H9 (cell line): Measurements from ENCODE around the gene METTL16. TPM values are rescaled to one million over a fixed set of nuclear protein-coding genes. Genes with fewer than 3 reads are reported as not detected.
A peak's percentile ranks its signal among the peaks of the same experiment; 100 is the strongest.

Source experiments
- DNase-seq: peaks from one replicate; pipeline ENCODE4 v3.0.0-alpha.2; 2017
- H2AFZ ChIP-seq: one replicate; pipeline ENCODE4 v1.6.1; 2013; ENCODE audit warnings: mild to moderate bottlenecking, low read length, control low read depth, moderate library complexity
- H2AK5ac ChIP-seq: 2 replicates; pipeline ENCODE4 v1.6.1; 2013; ENCODE audit warnings: low read length, control low read depth, mixed read lengths; ENCODE audit not compliant: insufficient read length
- H2BK120ac ChIP-seq: one replicate; pipeline ENCODE4 v1.6.1; 2013; ENCODE audit warnings: low read depth, mild to moderate bottlenecking, low read length, control low read depth, inconsistent platforms; ENCODE audit not compliant: poor library complexity, severe bottlenecking
- H2BK12ac ChIP-seq: 2 replicates; pipeline ENCODE4 v1.6.1; 2013; ENCODE audit warnings: low read length, control low read depth, mixed read lengths, low read depth; ENCODE audit not compliant: insufficient read length
- H2BK15ac ChIP-seq: 2 replicates; pipeline ENCODE4 v1.6.1; 2013; ENCODE audit warnings: low read depth, low read length, control low read depth
- H2BK20ac ChIP-seq: one replicate; pipeline ENCODE4 v1.6.1; 2013; ENCODE audit warnings: low read depth, mild to moderate bottlenecking, low read length, control low read depth, inconsistent platforms; ENCODE audit not compliant: poor library complexity, severe bottlenecking
- H2BK5ac ChIP-seq: 2 replicates; pipeline ENCODE4 v1.6.1; 2013; ENCODE audit warnings: low read length, control low read depth, mixed read lengths; ENCODE audit not compliant: insufficient read length
- H3K14ac ChIP-seq: 2 replicates; pipeline ENCODE4 v1.6.1; 2013; ENCODE audit warnings: low read length, control low read depth; ENCODE audit not compliant: insufficient read depth
- H3K18ac ChIP-seq: 2 replicates; pipeline ENCODE4 v1.6.1; 2013; ENCODE audit warnings: low read depth, mild to moderate bottlenecking, mixed read lengths, low read length, control low read depth; ENCODE audit not compliant: insufficient read length
- H3K23ac ChIP-seq: 2 replicates; pipeline ENCODE4 v1.6.1; 2013; ENCODE audit warnings: low read length, control low read depth, mixed read lengths, low read depth; ENCODE audit not compliant: insufficient read length
- H3K23me2 ChIP-seq: 2 replicates; pipeline ENCODE4 v1.6.1; 2013; ENCODE audit warnings: low read depth, mild to moderate bottlenecking, mixed read lengths, low read length, control low read depth; ENCODE audit not compliant: insufficient read length, poor library complexity, severe bottlenecking
- H3K27ac ChIP-seq: 2 replicates; pipeline ENCODE4 v1.5.1; 2013; ENCODE audit warnings: low read length, control low read depth, mixed read lengths, low read depth; ENCODE audit not compliant: insufficient read length
- H3K27me3 ChIP-seq: 2 replicates; pipeline ENCODE4 v1.6.1; 2013; ENCODE audit warnings: low read length, control low read depth, inconsistent platforms; ENCODE audit not compliant: insufficient read depth
- H3K4ac ChIP-seq: 2 replicates; pipeline ENCODE4 v1.6.1; 2013; ENCODE audit warnings: low read depth, mild to moderate bottlenecking, control low read depth, inconsistent platforms, low read length, moderate library complexity
- H3K4me1 ChIP-seq: 2 replicates; pipeline ENCODE4 v1.6.1; 2013; ENCODE audit warnings: low read length, control low read depth, inconsistent platforms; ENCODE audit not compliant: insufficient read depth
- H3K4me2 ChIP-seq: 2 replicates; pipeline ENCODE4 v1.6.1; 2013; ENCODE audit warnings: low read length, control low read depth, mixed read lengths; ENCODE audit not compliant: insufficient read length, insufficient read depth
- H3K56ac ChIP-seq: 2 replicates; pipeline ENCODE4 v1.6.1; 2013; ENCODE audit warnings: low read depth, mild to moderate bottlenecking, mixed read lengths, low read length, control low read depth; ENCODE audit not compliant: insufficient read length
- H3K79me1 ChIP-seq: 2 replicates; pipeline ENCODE4 v1.6.1; 2013; ENCODE audit warnings: low read depth, mild to moderate bottlenecking, moderate library complexity, low read length, control low read depth, inconsistent platforms; ENCODE audit not compliant: insufficient read depth, poor library complexity, severe bottlenecking
- H3K79me2 ChIP-seq: 2 replicates; pipeline ENCODE4 v1.6.1; 2013; ENCODE audit warnings: low read length, control low read depth, inconsistent platforms; ENCODE audit not compliant: insufficient read depth
- H3K9ac ChIP-seq: 2 replicates; pipeline ENCODE4 v1.6.1; 2013; ENCODE audit warnings: low read length, control low read depth, mixed read lengths; ENCODE audit not compliant: insufficient read length; ENCODE audit errors: extremely low read depth
- H3K9me3 ChIP-seq: one replicate; pipeline ENCODE4 v1.6.1; 2013; ENCODE audit warnings: low read depth, low read length, inconsistent platforms; ENCODE audit not compliant: control insufficient read depth
- H3T11ph ChIP-seq: one replicate; pipeline ENCODE4 v1.6.1; 2013; ENCODE audit warnings: mild to moderate bottlenecking, low read length, control low read depth, inconsistent platforms
- H4K20me1 ChIP-seq: one replicate; pipeline ENCODE4 v1.6.1; 2013; ENCODE audit not compliant: control insufficient read depth, insufficient read length, insufficient read depth
- H4K5ac ChIP-seq: 2 replicates; pipeline ENCODE4 v1.6.1; 2013; ENCODE audit warnings: low read depth, mild to moderate bottlenecking, mixed read lengths, low read length, control low read depth; ENCODE audit not compliant: insufficient read length
- H4K8ac ChIP-seq: replicated peaks from 2 replicates; pipeline ENCODE4 v1.6.1; 2013; ENCODE audit warnings: low read length, control low read depth, mixed read lengths, low read depth; ENCODE audit not compliant: insufficient read length
- H4K91ac ChIP-seq: 2 replicates; pipeline ENCODE4 v1.6.1; 2013; ENCODE audit warnings: low read depth, mild to moderate bottlenecking, moderate library complexity, mixed read lengths, low read length, control low read depth; ENCODE audit not compliant: insufficient read length
- H3K27ac Mint-ChIP-seq, 3 experiments: 2 replicates in 2 of 3; 3 replicates in 1 of 3; pipeline ENCODE4 v1.8.0; 2020 to 2021; ENCODE audit warnings: mixed read lengths in 3 of 3, mild to moderate bottlenecking in 1 of 3, moderate library complexity in 1 of 3
- H3K27me3 Mint-ChIP-seq: 2 replicates; pipeline ENCODE4 v1.8.0; 2021; ENCODE audit warnings: low read depth, mild to moderate bottlenecking, moderate library complexity, mixed read lengths
- H3K36me3 Mint-ChIP-seq, 3 experiments: 2 replicates in 2 of 3; 3 replicates in 1 of 3; pipeline ENCODE4 v1.8.0; 2020 to 2021; ENCODE audit warnings: low read depth in 3 of 3, mixed read lengths in 3 of 3; ENCODE audit not compliant: insufficient read depth in 1 of 3
- H3K4me1 Mint-ChIP-seq, 2 experiments: 2 replicates each; pipeline ENCODE4 v1.8.0; 2020; ENCODE audit warnings: mixed read lengths in 2 of 2
- H3K4me3 Mint-ChIP-seq, 2 experiments: 2 replicates in 1 of 2; 3 replicates in 1 of 2; pipeline ENCODE4 v1.8.0; 2020 to 2021; ENCODE audit warnings: mild to moderate bottlenecking in 2 of 2, mixed read lengths in 2 of 2, moderate library complexity in 1 of 2
- H3K9me3 Mint-ChIP-seq, 2 experiments: 2 replicates in 1 of 2; 3 replicates in 1 of 2; pipeline ENCODE4 v1.8.0; 2020; ENCODE audit warnings: mild to moderate bottlenecking in 2 of 2, mixed read lengths in 2 of 2, moderate library complexity in 1 of 2
- WGBS: extraction: QIAGEN DNeasy Blood & Tissue Kit; methylation state at CpG from one replicate; pipeline ENCODE4 v1.1.7; 2013; ENCODE audit warnings: missing lambda C conversion rate, low lambda C conversion rate, mixed read lengths; ENCODE audit not compliant: insufficient read length; ENCODE audit errors: extremely low coverage; 5-methylcytosine and 5-hydroxymethylcytosine counted together
- total RNA-seq: library from RNA; stranded (reverse); gene quantifications from 2 replicates; pipeline ENCODE4 v1.2.1, GENCODE V29; 2021
- TF ChIP-seq, protein P1 (sequence below): fragments of 200-600 bp; sonication (generic); conservative IDR thresholded peaks from 3 replicates; pipeline ENCODE4 v1.8.0; 2021; ENCODE audit warnings: antibody characterized with exemption, mild to moderate bottlenecking

The METTL16 gene
- total RNA-seq, 1 experiment from 2014 or later, result 55.4 TPM

DNA sequence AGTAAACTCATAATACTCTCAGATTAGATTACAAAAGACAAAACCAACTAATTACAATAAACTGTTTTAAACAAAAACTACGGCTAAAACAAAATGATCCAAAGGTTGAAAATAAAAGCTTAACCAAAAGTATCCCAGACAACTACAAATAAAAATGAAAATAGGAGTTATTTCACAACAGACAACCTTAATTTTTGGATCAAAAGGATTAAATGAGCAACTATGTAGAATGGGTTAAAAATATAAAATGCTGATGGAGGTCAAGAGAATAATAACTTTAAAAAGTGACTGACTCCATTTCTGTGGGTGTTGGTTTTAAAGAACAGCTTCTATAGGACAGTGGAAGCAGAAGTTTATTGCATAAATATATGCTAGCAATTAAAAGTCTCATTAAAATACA is 28.6 kb downstream of the METTL16 start:
- no peak overlapping the region for H4K5ac ChIP-seq
- no peak overlapping the region for H3K14ac ChIP-seq
- no peak overlapping the region for H3K4ac ChIP-seq
- H3K23me2 ChIP-seq, result no peaks in the 10 kb centered on the region
- H3K4me3 Mint-ChIP-seq, result no peak overlapping the region
- H2BK15ac ChIP-seq, result no peak overlapping the region
- H3K27ac ChIP-seq, result no peak overlapping the region
- no peak overlapping the region for H4K91ac ChIP-seq
- no peak overlapping the region for H3K18ac ChIP-seq
- H3K36me3 Mint-ChIP-seq, result peaks cover under 1 to 5% (median under 1%) of the 10 kb centered on the region in 3 experiments; a peak in 4 of 7 replicates
- H3K9me3 Mint-ChIP-seq, result no peaks in the 10 kb centered on the region
- peaks cover 33 to 42% of the 10 kb centered on the region in 2 experiments for H3K4me1 Mint-ChIP-seq
- H3K9me3 ChIP-seq, result no peaks in the 10 kb centered on the region
- H3K27me3 Mint-ChIP-seq, result no peaks in the 10 kb centered on the region
- no peak overlapping the region for H2AFZ ChIP-seq
- H4K20me1 ChIP-seq, result no peaks in the 10 kb centered on the region
- DNase-seq, result no peak
- TF ChIP-seq, protein P1, sequence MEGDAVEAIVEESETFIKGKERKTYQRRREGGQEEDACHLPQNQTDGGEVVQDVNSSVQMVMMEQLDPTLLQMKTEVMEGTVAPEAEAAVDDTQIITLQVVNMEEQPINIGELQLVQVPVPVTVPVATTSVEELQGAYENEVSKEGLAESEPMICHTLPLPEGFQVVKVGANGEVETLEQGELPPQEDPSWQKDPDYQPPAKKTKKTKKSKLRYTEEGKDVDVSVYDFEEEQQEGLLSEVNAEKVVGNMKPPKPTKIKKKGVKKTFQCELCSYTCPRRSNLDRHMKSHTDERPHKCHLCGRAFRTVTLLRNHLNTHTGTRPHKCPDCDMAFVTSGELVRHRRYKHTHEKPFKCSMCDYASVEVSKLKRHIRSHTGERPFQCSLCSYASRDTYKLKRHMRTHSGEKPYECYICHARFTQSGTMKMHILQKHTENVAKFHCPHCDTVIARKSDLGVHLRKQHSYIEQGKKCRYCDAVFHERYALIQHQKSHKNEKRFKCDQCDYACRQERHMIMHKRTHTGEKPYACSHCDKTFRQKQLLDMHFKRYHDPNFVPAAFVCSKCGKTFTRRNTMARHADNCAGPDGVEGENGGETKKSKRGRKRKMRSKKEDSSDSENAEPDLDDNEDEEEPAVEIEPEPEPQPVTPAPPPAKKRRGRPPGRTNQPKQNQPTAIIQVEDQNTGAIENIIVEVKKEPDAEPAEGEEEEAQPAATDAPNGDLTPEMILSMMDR, result no peak
- peaks cover 8% of the 10 kb centered on the region for H3K79me1 ChIP-seq
- H3T11ph ChIP-seq, result no peak overlapping the region
- no peak overlapping the region for H2BK12ac ChIP-seq
- H3K4me1 ChIP-seq, result no peaks in the 10 kb centered on the region; the same call in 1 of the 2 replicates
- WGBS, result no CpG with 5 or more reads among the region's 1 CpG
- no peak overlapping the region for H2BK20ac ChIP-seq
- peak overlapping the region in 1 of 3 experiments; percentile 6; a peak in 1 of 7 replicates for H3K27ac Mint-ChIP-seq
- no peak overlapping the region for H2BK5ac ChIP-seq
- H2AK5ac ChIP-seq, result no peak overlapping the region
- H3K9ac ChIP-seq, result no peak overlapping the region
- H4K8ac ChIP-seq, result no peak overlapping the region
- no peak overlapping the region for H2BK120ac ChIP-seq
- no peak overlapping the region for H3K4me2 ChIP-seq
- H3K23ac ChIP-seq, result no peak overlapping the region
- H3K56ac ChIP-seq, result no peak overlapping the region
- H3K27me3 ChIP-seq, result no peaks in the 10 kb centered on the region
- H3K79me2 ChIP-seq, result peaks cover 5% of the 10 kb centered on the region; the same call in 1 of the 2 replicates
